ENCODE data around the gene TF.

TF gene

GRCh38 chr3:133703915-133704314 lies 42.3 kb upstream of the TF start:
- Histone ChIP-seq H3K27me3 (ENCODE audit: low read length) (no peaks in the 10 kb centered on the region), H4K20me1 (ENCODE audit: low read depth, low read length) (no peaks in the 10 kb centered on the region), H3K4me3 (ENCODE audit: insufficient read depth, low read length, poor library complexity, severe bottlenecking) (no peak overlapping the region), H3K27ac (ENCODE audit: low read depth, low read length) (no peak overlapping the region), H3K79me2 (ENCODE audit: insufficient read depth, low read length) (no peaks in the 10 kb centered on the region), H3K9ac (ENCODE audit: low read length) (no peak overlapping the region), H3F3A (ENCODE audit: insufficient read depth) (no peaks in the 10 kb centered on the region), H2AFZ (ENCODE audit: low read depth, low read length, severe bottlenecking) (no peak overlapping the region), H3K9me2 (replicated peaks; ENCODE audit: insufficient read depth, low read length) (no peaks in the 10 kb centered on the region; the same call in 1 of the 2 replicates), H3K36me3 (ENCODE audit: low read length) (no peaks in the 10 kb centered on the region), H3K9me3 (ENCODE audit: insufficient read depth, low read length) (no peaks in the 10 kb centered on the region), H3K4me2 (ENCODE audit: low read depth, low read length, poor library complexity, severe bottlenecking) (no peak overlapping the region)
- no peak for TF ChIP-seq EZH2phosphoT487 (conservative IDR thresholded peaks at IDR 0.05; ENCODE audit: low read length)
- TF ChIP-seq CTCF (IDR thresholded peaks at IDR 0.05; ENCODE audit: insufficient read depth, low read length, poor library complexity, severe bottlenecking), result no peak

- H3K4me3 ChIP-seq (ENCODE audit: insufficient read depth, low read length, poor library complexity, severe bottlenecking), result no peak overlapping the region
- no peaks in the 10 kb centered on the region for H3F3A ChIP-seq (ENCODE audit: insufficient read depth)
- no peak for TF ChIP-seq CTCF (IDR thresholded peaks at IDR 0.05; ENCODE audit: insufficient read depth, low read length, poor library complexity, severe bottlenecking)
- TF ChIP-seq EZH2phosphoT487 (conservative IDR thresholded peaks at IDR 0.05; ENCODE audit: low read length), result no peak
- H3K4me2 ChIP-seq (ENCODE audit: low read depth, low read length, poor library complexity, severe bottlenecking), result no peak overlapping the region
- no peaks in the 10 kb centered on the region for H3K9me3 ChIP-seq (ENCODE audit: insufficient read depth, low read length)
- no peak overlapping the region for H3K9ac ChIP-seq (ENCODE audit: low read length)
- no peak overlapping the region for H3K27ac ChIP-seq (ENCODE audit: low read depth, low read length)
- no peaks in the 10 kb centered on the region; the same call in 1 of the 2 replicates for H3K9me2 ChIP-seq (replicated peaks; ENCODE audit: insufficient read depth, low read length)
- no peaks in the 10 kb centered on the region for H3K36me3 ChIP-seq (ENCODE audit: low read length)
- no peaks in the 10 kb centered on the region for H3K27me3 ChIP-seq (ENCODE audit: low read length)
- no peaks in the 10 kb centered on the region for H4K20me1 ChIP-seq (ENCODE audit: low read depth, low read length)
- no peak overlapping the region for H2AFZ ChIP-seq (ENCODE audit: low read depth, low read length, severe bottlenecking)
- H3K79me2 ChIP-seq (ENCODE audit: insufficient read depth, low read length), result no peaks in the 10 kb centered on the region
Measured at GRCh38 chr3:133706033-133706432, 40.2 kb upstream of the TF start.

- Histone ChIP-seq H2AFZ (ENCODE audit: low read depth, low read length, severe bottlenecking) (no peak overlapping the region), H4K20me1 (ENCODE audit: low read depth, low read length) (no peaks in the 10 kb centered on the region), H3K4me2 (ENCODE audit: low read depth, low read length, poor library complexity, severe bottlenecking) (no peak overlapping the region), H3F3A (ENCODE audit: insufficient read depth) (no peaks in the 10 kb centered on the region), H3K79me2 (ENCODE audit: insufficient read depth, low read length) (no peaks in the 10 kb centered on the region), H3K9me3 (ENCODE audit: insufficient read depth, low read length) (no peaks in the 10 kb centered on the region), H3K9me2 (replicated peaks; ENCODE audit: insufficient read depth, low read length) (no peaks in the 10 kb centered on the region; the same call in 1 of the 2 replicates), H3K4me3 (ENCODE audit: insufficient read depth, low read length, poor library complexity, severe bottlenecking) (no peak overlapping the region), H3K27ac (ENCODE audit: low read depth, low read length) (no peak overlapping the region), H3K27me3 (ENCODE audit: low read length) (no peaks in the 10 kb centered on the region), H3K9ac (ENCODE audit: low read length) (no peak overlapping the region), H3K36me3 (ENCODE audit: low read length) (no peaks in the 10 kb centered on the region)
- TF ChIP-seq EZH2phosphoT487 (conservative IDR thresholded peaks at IDR 0.05; ENCODE audit: low read length) (no peak), CTCF (IDR thresholded peaks at IDR 0.05; ENCODE audit: insufficient read depth, low read length, poor library complexity, severe bottlenecking) (no peak)
Measured at GRCh38 chr3:133709139-133709750, 36.9 kb upstream of the TF start.
